HG03469 (cell line): ENCODE data around the gene ATXN1.

ENCODE experiments used
- ATAC-seq: cut with Tn5 transposase; IDR thresholded peaks from one replicate; pipeline ENCODE4 v1.9.1; 2021; ENCODE audit warnings: mild to moderate bottlenecking, moderate library complexity, moderate number of reproducible peaks; ENCODE audit not compliant: unreplicated experiment

Gene ATXN1

DNA sequence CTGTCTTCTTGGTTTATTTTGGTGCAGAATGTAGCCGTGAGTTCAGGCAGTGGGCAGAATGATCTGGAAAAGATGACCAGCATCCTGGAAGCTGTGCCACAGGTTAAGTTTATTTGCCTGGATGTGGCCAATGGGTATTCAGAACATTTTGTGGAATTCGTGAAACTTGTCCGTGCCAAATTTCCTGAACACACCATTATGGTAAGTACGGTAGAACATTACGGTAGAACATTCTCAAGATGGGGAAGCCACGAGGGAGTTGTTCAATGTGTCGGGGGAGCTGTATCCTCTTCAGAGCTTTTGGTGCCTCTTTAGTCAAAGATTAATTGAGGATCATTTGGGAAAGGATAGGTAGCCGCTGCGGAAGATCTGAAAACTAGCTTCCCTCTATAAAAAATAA lies 506.7 kb downstream of the ATXN1 start:
- no peak for ATAC-seq

DNA sequence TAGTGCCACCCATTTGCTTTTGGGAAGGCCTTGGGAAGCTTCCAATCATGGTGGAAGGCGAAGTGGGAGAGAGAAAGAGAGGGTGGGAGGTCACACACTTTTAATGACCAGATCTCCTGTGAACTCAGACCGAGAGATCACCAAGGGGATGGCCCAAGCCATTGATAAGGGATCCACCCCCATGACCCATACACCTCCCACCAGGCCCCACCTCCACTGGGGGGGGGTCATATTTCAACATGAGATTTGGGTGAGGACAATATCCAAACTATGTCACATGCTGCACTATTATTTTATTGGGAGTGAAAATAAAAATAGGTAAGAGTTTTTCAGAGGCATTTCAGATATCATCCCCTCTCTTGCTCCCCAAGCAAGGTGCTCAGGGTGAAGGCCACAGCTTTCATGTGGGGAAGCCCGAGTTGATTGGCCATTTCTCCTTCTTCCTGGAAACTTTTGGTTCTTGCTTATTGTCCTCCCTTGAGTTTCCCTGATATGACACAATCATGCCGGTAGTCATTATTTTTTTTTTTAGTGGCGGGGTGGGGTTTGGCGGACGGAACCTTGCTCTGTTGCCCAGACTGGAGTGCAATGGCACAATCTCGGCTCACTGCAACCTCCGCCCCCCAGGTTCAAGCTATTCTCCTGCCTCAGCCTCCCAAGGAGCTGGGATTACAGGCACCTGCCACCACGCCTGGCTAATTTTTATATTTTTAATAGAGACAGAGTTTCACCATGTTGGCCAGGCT lies 507.7 kb downstream of the ATXN1 start:
- ATAC-seq = no peak

DNA sequence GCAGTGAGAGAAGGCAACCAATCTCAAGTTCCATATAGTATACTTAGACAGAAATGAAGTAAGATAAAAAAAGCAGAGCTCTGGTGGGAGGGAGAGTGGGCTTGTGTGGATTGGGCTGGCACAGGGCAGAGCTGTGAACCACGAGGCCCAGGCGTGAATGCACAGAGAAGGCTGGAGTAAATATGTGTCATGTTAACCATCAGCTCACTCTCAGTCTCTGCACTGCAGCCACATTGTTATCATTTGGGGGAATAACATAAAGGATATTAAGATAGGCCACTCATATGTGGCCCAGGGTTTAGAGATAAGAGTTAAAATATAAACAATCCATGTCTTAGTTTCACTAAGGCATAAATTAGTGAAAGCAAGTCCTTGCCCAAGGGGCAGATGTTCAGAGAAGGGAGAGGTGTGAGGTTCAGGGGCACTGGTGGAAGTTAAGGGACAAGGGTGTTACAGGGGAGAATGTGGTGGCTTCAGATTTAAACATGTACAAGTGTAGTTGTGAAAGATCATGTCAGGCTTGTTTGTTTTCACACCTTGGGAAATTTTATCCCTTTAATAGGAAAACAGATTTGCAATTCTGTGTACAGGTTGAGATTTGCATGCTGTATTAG lies 508.5 kb downstream of the ATXN1 start:
- no peak for ATAC-seq

DNA sequence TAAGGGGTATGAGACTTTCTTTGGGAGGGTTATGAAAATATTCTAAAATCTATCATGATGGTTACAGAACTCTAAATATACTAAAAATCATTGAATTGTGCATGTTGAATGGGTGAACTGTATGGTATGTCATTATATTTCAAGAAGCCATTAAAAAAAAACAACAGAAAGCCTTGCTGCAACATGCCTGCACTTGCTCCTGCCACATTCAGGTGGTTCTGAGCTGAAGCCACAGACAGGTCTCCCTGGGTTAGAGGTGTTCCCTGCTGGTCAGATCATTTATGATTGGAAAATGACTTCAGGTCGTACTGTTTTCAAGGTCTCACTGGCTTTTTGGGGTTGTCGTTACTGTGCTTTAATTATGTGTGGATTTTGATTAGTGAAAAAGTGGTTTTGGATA lies 509.6 kb downstream of the ATXN1 start:
- ATAC-seq = no peak

DNA sequence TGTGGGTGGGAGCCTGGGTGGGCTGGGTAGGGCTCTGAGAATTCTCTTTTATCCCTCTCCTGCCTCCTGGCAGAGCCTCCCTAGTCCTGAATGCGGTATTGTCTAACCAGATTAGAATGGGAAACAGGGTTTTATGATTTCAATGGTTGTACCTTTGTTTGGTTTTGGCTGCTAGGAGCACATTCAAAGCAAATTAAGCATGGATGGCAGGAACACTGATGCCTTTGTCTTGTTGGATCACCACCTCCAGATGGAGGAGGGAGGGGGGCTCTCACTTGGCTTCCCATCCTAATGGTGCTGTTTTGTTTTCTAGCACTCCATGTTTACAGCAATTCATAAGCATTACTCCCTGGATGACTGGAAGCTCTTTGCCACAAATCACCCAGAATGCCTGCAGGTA lies 511.3 kb downstream of the ATXN1 start:
- ATAC-seq = no peak
